GM21515 (cell line): Measurements from ENCODE around the gene NEURL1.

ENCODE experiments used
- ATAC-seq: cut with Tn5 transposase; IDR thresholded peaks from one replicate; pipeline ENCODE4 v1.9.1; 2021; ENCODE audit not compliant: unreplicated experiment

Gene NEURL1

DNA sequence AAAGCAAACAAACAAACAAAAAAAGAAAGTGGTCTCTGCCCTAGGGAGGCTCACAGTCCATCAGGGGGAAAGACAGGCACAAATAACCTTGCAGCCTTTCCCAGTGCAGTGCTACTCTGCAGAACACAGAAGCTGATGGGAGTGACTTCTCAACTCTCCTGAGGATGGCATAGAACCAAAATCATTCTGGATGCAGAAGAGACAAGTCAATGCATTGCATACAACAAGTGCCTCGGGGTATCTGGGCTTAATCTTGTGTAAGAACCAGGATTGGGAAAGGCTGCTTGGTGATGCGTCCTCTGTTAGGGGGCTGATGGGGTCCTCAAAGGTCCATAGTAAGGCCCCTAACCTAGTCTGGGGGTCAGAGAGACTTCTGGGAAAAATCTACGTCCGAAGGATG, 68.9 kb downstream of the NEURL1 start:
- ATAC-seq, result no peak

DNA sequence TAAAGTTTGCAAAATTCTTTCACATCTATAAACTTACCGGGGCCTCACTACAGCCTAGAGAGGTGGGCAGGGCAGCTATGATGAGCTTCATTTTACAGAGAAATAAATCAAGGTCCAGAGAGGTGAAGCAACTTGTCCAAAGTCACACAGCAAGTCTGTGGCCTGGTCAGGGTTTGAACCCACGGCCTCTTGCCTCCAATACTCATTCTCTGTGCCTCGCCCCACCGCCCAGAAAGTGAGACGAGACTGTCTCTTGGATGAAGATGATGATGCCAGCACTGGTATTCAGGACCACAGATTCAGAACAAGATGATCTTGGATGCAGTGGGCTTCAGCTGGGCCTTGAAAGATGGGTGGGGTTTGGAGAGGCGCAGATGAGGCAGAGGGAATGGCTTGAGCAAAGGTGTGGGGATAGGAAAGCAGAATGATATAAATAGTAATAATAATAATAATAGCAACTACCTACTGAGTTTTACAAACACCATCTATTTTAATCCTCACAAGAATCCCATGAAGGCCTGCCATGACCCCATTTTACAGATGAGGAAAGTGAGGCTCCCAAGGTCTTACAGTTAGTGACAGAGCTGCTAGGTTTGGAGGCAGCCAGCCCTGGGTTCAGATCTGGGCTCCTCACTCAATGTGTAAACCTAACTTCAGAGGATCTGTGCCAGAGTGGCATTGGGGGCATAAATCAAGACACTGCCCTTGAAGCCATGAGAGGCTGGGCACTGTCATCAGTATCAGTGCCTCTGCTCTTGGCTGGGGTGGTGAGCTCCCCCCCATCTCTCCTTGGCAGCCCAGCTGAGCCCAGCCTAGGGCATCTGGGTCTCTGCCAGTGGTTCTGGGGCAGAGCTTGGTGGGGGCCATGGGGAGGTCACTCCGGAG, 70.0 kb downstream of the NEURL1 start:
- no peak for ATAC-seq

DNA sequence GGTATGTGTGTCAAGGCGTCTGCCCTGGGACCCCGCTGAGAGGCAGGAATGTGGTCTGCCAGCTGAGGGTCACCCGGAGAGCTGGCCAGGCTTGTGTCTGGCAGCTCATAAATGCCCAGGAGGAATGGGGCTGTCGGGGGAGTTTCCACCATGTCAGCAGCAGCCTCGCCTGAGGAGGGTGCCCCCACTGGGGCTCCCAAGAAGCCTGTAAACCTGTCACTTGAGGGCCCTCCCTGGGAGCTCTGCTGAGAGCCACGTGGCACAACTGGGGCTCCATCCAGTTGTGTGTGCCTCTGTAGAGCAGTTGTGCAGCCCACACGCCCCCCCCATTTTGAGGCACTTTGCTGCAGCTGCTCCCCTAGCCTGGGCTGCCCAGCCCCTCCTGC, 70.6 kb downstream of the NEURL1 start:
- no peak for ATAC-seq

DNA sequence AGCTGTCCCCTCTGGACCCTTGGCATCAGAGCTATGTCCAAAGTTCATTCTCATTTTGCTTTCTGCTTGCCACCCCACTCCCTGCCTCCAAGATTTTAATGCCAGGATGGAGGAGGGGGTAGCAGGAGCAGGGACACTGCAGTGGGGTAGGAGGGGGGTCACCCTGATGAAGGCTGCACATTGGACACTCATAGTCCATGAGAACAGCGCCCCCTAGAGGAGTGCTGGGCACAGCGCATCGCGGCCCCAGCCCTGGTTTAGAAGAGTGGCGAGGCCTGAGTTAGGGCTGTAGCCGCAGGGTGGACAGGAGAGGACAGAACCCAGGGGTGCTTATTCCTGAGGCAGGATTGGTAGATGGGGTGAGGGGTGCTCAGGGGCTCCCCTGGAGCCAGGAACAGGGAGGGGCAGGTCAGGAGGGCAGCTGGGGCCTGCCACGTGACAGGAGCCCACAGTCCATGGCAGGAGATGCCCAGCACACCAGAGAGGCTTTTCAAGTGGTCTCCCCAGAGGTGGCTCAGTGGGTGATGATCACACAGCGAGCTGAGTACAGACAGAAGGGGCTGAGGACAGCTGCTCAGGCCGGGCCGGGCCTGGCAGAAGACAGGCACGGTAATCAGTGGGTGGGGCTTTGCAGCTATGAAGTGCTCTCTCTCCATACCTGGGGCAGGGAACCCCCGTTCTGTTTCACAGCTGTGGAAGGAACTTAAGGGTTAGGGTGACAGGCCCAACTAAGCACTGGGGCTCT, 71.4 kb downstream of the NEURL1 start:
- no peak for ATAC-seq

DNA sequence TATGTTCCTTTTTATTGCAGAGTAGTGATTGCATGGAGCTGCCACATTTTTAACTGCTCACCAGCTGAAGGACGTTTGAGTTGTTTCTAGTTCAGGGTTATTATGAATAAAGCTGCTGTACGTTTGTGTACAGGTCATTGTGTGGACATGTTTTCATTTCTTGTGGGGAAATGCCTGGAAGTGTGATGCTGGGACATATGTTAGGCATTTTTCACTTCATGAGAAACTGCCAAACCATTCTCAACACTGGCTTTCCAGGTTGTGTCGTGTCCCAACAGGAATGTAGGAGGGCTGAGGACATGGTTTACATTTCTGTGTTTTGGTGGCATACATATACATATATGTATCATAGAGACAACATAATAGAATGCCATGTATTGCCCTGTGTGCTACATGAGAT, 73.0 kb downstream of the NEURL1 start:
- ATAC-seq, result no peak

DNA sequence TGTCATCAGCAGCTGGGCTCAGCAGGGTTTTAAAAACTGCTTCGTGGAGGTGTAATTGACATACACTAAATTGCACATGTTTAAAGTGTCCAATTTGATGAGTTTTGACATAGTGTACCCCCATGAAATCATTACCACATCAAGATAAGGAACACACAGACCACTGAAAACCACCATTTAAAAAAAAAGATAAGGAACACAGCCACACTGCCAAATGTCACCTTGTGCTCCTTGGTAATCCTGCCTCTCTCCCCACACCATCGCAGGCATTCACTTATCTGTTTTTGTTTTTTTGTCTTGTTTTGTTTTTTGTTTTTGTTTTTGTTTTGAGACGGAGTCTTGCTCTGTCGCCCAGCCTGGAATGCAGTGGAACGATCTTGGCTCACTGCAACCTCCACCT, 75.0 kb downstream of the NEURL1 start:
- no peak for ATAC-seq

DNA sequence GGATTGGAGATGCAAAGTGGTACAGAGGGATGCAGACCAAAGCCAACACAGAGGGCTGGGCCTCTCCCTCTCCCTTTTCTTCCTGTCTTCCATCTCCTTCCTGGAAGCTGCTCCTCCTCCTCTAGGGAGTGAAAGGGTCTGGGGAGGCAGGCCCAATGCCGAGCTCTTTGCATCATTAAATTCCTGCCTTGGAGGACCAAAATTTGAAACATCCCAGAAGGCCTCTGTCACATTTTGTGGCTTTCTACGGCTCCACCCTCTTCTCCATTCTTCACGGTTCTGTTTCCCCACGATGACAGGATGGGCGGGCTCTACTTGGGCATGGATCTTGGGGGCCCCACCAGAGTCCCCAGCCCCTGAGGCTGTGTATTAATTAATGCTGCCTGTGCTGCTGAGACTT, 76.4 kb downstream of the NEURL1 start:
- ATAC-seq, result no peak

DNA sequence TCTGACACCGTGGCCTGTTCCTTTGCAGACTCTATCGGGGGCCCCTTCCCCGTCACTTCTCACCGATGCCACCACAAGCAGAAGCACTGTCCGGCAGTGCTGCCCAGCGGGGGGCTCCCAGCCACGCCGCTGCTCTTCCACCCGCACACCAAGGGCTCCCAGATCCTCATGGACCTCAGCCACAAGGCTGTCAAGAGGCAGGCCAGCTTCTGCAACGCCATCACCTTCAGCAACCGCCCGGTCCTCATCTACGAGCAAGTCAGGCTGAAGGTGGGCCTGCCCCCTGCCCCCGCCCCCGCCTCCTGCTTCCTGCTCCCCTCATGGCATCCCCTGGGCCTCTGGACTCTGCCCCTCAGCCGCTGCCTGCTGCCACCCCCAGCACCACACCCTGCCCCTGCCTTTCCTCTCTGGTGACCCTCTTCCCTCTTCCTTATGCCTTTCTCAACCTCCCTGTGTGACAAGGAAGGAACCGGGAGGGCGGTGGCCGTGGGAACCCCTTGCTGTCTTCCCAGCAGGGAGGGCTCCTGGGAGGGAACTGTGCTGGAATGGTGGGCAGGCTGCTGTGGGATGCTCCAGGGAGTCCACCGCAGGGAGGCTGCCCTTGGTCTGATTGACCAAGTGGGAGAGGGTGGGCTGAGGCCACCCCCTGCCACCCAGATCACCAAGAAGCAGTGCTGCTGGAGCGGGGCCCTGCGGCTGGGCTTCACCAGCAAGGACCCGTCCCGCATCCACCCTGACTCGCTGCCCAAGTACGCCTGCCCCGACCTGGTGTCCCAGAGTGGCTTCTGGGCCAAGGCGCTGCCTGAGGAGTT, 77.5 kb downstream of the NEURL1 start:
- ATAC-seq, result no peak

DNA sequence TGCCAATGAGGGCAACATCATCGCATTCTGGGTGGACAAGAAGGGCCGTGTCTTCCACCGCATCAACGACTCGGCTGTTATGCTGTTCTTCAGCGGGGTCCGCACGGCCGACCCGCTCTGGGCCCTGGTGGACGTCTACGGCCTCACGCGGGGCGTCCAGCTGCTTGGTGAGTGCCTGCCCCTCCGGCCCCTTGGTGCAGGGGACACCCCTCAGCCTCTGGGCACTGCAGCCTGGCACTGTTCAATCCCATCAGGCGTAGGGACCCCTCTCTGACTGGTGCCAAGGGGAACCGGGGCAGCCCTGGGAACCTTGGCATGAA, 78.1 kb downstream of the NEURL1 start:
- ATAC-seq, result no peak

DNA sequence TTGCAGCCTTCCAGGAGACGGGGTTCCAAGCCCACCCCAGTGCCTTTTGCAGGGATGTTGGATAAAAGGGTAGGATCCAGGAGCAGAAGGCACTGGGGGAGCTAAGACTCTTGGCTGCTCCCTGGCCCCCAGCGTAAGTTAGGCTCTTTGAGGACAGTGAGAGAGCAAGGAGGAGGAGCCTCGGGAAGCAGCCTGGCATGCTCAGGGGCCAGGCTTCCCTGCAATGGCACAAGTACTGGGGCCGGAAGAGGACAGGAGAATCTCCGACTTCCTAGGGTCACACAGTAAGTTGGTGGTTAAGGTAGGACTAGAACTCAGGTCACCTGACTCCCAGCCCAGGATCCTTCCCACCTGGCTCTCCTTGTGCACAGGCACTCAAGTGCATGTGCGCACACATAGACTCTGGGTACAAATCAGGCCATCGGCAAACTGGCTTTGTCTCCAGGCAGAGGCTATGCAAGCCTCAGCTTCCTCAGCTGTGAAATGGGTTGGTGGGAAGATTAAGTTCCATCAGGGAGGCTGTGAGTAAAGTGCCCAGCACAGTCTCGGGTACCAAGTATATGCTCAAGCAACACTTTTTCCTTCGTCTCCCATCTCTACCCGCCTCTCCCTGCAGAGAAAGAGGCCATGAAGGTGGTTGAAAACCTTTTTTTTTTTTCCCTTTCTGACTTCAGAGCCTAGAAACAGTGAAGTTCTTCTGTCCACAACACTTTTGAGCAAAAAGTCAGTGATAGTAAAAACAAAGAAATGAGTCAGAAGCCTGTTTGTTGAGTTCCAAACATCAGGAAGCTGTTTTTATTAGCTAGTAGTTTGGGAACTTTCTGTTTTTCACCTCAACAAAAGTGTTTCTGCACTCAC, 79.1 kb downstream of the NEURL1 start:
- no peak for ATAC-seq

DNA sequence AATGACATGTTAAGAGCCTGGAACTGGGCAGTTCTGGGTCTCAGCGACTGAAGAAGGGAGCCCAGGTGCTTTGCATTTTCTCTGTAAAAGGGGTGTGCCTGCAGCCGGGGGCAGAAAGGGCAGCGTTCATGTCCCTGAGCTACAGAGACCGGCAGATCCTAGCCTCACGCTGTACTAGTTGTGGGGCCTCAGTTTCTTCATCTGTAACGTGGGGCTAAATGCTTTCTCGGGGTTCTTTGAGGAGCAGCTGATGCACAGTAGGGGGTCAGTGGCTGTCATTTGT, 79.6 kb downstream of the NEURL1 start:
- no peak for ATAC-seq

DNA sequence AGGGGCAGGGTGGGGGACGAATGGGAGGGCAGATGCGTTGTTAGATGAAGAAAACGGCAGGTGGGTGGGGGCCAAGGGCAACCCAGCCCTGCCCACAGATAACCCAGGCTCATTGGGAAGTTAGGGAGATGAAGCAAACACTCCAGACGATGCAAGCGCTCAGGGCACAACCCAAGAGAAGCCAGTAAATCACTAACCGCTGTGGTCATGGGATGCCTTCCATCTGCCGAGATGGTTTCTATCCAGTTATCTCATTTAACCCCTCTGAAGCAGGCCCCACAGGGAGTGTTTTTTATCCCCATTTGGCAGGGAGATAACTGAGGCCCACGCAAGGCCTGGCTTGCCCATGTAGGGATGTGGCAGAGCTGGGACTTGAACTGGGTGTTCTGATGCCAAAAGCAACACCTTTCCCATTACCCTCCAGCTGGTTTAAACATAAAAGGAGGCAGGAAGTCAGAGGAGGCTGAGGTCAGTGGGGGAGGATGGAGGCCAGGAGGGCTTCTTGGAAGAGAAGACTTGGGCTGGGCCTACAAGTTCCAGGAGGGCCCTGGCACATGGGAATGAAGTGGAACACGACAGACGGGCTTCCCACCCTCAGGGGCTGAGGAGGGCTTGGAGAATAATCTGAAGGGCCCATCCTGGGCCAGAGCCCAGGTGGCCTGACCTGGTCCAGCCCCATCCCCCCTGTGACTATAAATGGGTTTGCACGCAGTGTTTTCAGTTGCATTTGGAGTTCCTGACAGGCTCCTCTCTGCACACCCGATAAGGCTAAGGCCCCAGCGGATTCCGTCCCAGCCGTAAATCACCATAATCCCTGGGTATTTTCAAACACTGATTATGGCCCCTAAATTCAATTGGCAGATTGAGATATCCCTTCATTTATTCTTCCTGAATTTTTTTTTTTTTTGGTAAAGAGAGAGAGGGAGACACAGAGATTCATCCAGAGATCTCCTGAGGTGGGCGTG, 80.9 kb downstream of the NEURL1 start:
- no peak for ATAC-seq

DNA sequence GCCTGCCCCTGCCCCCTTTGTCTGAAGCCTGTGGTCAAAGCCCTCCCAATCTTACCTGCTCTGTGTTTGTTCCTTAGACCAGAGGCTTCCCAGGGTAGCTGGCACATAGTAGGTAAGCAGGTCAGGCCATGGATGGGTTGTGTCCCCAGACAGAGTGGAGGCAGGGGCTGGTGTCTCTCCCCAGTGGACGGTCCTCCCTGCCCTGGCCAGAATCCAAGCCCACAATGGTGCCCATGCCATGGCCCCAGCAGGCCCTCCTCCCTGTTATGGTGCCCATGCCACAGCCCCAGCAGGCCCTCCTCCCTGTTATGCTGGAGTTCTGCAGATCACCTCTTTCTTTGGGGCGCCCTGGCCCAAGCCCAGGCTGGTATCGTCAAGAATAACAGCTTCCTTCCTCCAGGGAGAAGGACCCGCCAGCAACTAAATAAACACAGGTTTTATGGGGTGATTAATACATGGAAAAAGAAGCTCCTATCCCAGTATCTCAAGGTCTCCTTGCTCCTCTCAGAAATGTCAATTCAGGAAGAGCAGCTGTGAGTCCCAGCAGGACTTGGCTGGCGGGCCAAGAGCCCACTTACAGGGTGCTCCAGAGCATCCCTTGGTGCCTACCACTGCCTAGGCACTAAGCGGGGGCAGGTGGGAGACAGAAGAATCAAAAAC, 82.0 kb downstream of the NEURL1 start:
- no peak for ATAC-seq

DNA sequence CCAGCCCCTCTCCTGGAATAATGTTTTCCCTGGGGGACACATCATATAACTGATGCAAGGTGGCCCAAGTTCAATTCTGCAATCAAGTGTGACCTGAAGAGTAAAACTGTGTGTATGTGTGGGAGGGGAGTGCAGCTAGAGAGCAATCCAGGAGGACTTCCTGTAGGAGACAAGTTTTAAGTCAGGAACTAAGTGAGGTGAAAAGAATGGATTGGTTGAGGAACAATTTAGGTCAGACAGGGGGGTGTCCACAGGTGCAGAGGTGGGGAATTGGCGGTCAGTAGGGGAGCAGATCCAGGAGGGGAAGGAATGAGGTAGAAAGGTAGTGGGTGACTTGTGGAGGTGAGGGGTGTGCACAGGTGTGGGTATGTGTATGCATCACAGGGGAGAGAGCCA, 82.6 kb downstream of the NEURL1 start:
- no peak for ATAC-seq

DNA sequence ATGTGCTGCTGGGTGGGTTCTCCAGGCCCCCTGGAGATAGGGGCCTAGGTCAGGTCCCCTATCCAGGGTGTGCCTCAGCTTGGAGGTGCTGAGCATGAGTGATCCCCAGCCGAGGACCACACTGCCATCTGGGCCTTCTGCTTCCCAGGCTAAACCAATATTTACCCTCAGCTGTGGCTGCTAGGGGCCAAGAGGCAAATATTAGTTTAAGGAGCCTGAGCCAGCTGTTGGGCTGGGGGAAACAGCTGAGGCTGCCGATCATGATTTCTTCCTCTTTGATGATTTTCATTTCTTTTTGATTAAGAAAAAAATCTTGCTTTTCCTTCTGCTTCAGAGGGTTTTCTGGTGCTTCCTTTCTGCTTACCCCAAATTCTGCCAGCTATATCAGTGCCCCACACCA, 83.4 kb downstream of the NEURL1 start:
- ATAC-seq, result no peak

DNA sequence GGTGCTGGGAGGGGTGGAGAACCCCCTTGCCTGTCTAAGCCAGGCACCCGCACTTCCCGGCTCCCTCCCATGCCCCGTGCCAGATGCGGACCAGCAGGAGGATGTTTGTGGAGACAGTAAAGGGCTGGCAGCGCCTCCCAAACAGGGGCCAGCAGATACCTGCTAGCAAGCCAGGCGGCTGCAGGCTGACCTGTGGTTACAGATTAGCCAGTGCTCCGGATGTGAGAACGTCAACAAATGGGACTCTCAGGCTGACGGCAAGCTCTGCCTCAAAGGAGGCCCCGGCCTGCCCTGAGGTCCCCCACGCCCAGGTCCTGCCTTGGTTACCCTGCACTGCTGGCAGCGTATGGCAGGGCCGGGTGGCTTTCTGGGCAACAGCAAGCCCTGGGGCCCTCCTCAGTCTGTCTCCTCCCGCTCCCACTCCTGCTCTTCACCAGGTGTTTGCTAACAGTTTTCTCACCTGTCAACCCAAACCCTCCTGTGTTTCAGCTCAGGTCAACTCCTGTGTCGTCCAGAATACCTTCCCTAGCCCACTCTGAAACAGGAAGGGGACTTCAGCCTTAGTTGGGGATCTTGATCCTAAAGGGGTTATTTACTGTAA, 85.4 kb downstream of the NEURL1 start:
- ATAC-seq, result no peak

DNA sequence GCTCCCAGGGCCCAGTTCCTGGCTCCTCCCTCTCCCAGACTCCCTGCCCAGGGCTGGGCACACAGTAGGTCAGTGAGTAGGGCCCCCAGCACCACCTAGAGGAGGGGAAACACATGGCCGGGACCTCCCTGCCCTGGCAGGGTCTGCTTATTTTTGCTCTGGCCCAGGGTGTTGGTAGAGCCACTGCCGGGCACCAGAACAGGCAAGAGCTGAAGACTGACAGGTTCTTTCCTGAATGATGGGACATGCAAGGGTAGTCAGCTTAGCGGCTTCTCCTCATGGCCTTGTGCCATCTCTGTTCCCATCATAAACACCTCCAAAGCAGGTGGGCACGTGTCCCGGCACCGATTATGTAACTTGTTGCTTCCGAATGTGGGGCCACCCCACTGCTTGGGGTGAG, 86.5 kb downstream of the NEURL1 start:
- ATAC-seq, result no peak

DNA sequence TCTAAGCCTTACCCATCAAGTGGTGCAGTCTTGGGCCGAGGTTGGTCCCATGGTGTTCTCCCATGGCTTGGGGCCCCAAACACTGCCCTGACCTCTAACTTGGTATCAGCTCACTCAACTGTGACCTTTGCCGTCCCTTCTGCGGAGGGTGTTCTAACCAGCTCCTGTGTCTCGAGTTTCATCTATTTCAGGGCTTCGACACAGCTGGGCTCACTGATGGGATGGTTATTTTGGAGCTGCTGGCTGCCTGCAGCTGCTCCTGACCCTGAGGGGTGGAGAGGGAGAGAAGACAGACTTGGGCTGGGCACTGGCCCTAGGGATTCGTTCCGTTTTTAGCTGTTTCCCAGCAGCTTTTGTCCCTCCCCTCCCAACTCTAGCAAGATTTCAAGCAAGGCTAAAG, 86.9 kb downstream of the NEURL1 start:
- ATAC-seq, result no peak

DNA sequence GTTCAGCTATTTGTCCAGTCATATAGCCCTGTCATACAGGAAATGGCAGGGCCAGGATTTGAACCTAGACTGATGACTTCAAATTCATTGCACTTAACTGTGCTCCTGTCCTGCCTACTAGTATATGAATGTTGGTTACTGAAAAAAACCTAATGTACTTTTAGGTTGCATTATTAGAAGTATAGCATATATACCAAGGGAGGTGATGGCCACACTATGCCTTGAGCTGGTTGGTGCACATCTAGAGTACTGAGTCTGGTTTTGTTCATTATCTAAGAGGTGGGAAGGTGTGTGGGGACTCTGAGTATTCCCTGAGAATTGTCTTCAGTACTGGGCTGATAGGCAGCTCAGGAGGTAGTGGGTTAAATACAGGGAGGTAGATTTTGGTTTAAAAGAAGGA, 88.0 kb downstream of the NEURL1 start:
- no peak for ATAC-seq
